Uterus (tissue), 4 donors: Measurements from ENCODE around the gene ARHGEF40. TPM values are rescaled to one million over a fixed set of nuclear protein-coding genes. Genes with fewer than 3 reads are reported as not detected.

Experiments used
- DNase-seq, 2 donors: peaks; one replicate each; pipeline ENCODE4 v3.0.0-alpha.2; 2019 to 2020
- H3K27ac ChIP-seq, 2 donors: fragments of 200-600 bp; sonication (generic); 1 replicate in 1 of 2; 2 replicates in 1 of 2; pipeline ENCODE4 v1.5.1; 2016 to 2018
- H3K27me3 ChIP-seq, 2 donors: fragments of 200-600 bp; sonication (generic); one replicate each; pipeline ENCODE4 v1.5.1; 2018 to 2019; ENCODE audit warnings: control low read depth in 1 of 2
- H3K36me3 ChIP-seq, 2 donors: fragments of 200-600 bp; sonication (generic); one replicate each; pipeline ENCODE4 v1.5.1; 2019; ENCODE audit warnings: control low read depth in 1 of 2
- H3K4me1 ChIP-seq, 2 donors: fragments of 200-600 bp; sonication (generic); one replicate each; pipeline ENCODE4 v1.5.1; 2018 to 2019; ENCODE audit warnings: control low read depth in 1 of 2
- H3K4me3 ChIP-seq, 2 donors: fragments of 200-600 bp; sonication (generic); 1 replicate in 1 of 2; 2 replicates in 1 of 2; pipeline ENCODE4 v1.5.1; 2018 to 2019; ENCODE audit warnings: mild to moderate bottlenecking in 1 of 2
- H3K9me3 ChIP-seq, 2 donors: fragments of 200-600 bp; sonication (generic); one replicate each; pipeline ENCODE4 v1.5.1; 2019; ENCODE audit warnings: control low read depth in 1 of 2
- CTCF ChIP-seq, 4 experiments: fragments of 200-600 bp in 2 of 4; fragments of 450-650 bp in 2 of 4; sonication (generic) in 2 of 4; IDR thresholded peaks; one replicate each; pipeline ENCODE4 v1.5.1; 2016 to 2019; ENCODE audit warnings: antibody characterized with exemption in 4 of 4, mild to moderate bottlenecking in 2 of 4, moderate library complexity in 1 of 4
- POLR2A ChIP-seq, 2 donors: fragments of 450-650 bp; IDR thresholded peaks; one replicate each; pipeline ENCODE4 v1.6.1; 2016; ENCODE audit warnings: antibody characterized with exemption in 2 of 2, mild to moderate bottlenecking in 1 of 2, moderate library complexity in 1 of 2
- intact Hi-C: fragments of 100-400 bp; cut with DNase I; formaldehyde crosslinking; loops from one replicate; pipeline ENCODE4 v1.15.1; 2023; ENCODE audit warnings: low total_unique reads
- total RNA-seq, 4 donors: library from RNA; depleted of rRNA in 3 of 4; stranded (reverse); fragments of >200 nt in 3 of 4; gene quantifications; one replicate each; pipeline versions ENCODE4 v1.1.0 to v1.2.4, GENCODE V29; 2014 to 2023
- donor health status: DM: yes; HTN: yes; CAD: no.

ARHGEF40 gene
- total RNA-seq, 4 donors from 2014 or later: 25.3 to 103 (median 66.9) TPM

DNA sequence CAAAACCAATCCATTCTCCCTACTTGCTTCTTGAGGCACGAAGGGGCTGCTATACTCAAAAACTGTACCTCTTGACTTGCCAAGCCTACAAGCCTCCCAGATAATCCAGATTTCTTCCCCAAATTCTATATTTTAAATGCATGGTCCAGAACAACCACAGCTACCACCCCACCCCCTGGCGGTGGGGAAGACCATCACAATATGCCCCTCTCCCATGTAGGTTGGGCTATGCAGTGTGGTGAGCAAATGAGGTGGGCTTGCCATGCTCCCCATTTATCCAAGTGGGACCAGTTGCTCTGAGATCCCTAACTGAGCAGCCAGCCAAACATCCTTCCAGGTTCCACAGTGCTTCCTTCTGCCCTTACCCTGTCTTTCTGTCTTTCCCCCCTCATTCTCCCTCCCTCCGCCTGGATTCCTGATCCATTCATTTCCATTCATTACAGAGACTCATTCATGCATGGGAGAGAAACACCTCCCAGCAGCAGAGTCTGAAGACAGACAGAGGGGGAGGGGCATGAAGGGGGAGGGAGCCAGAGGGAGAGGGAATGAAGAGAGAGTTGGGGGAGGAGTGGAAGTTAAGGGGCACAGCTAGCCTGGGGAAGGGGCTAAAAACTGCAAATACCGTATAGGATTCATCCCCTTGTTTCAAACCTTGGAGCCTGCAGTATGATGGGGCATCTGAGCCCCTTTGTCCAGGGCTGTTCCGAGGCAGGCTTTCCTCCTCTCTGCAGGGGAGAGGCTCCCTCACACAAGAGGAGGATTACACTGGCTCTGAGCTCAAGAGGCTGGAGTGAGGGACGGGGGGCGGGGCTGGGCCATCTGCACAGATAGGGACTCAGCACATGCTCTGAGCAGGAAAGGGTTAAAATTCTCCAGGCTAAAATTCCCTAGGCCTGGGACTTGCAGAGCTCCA, 23.9 kb downstream of the ARHGEF40 start:
- DNase-seq: peak in 1 of 2 donors; percentile 18
- H3K4me1 ChIP-seq: peaks cover 0 to 8% of the 10 kb centered on the region in 2 donors
- H3K9me3 ChIP-seq: no peaks in the 10 kb centered on the region
- no peak overlapping the region for H3K4me3 ChIP-seq
- no peaks in the 10 kb centered on the region for H3K36me3 ChIP-seq
- H3K27me3 ChIP-seq: no peaks in the 10 kb centered on the region
- intact Hi-C loops: no loop called here
- H3K27ac ChIP-seq: no peak overlapping the region
- TF ChIP-seq POLR2A (IDR thresholded peaks at IDR 0.05) (no peak), CTCF (IDR thresholded peaks at IDR 0.05) (no peak)

DNA sequence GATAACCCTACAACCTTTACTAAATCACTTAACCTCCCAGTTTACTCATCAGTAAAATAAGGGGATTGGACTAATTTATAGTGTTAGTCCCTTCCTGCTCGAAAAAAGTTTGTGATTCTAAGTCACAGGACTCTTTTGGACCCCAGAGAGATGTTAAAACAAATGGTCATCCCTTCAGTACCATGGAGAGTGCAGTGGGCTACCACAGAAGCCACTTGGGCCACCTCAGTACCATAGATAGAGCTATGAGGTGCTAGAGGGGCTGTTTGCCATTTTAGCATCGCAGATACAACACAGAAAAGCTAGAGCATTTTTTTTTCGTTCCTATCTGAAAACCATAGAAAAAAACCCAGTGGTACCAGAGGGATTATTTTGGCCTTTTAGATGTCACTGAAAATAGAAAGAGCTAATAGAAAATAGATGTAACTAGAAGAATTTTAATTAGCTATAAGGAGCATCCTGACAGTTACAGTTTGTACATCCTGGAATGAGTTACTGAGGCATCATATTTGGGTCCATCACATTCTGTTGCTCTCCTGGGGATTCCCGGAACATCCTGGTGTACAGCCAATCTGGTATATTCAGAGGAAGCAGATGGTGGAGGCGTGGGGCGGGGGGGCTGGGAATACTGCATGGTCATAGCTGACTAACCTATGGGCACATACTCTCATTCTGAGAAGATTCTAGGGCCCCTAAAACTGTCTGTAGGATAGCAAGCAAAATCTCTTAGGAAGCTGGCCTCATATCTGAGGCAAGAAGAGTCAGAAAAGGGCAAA, 25.5 kb downstream of the ARHGEF40 start:
- Histone ChIP-seq H3K36me3 (no peaks in the 10 kb centered on the region), H3K4me3 (no peak overlapping the region), H3K27me3 (no peaks in the 10 kb centered on the region), H3K4me1 (peaks cover 6 to 8% of the 10 kb centered on the region in 2 donors), H3K9me3 (no peaks in the 10 kb centered on the region), H3K27ac (peak overlapping the region; percentile 97)
- TF ChIP-seq POLR2A (IDR thresholded peaks at IDR 0.05): no peak
- no peak for TF ChIP-seq CTCF (IDR thresholded peaks at IDR 0.05)
- intact Hi-C loops: no loop called here
- no peak for DNase-seq

GRCh38 chr14:21096438-21096837, 26.3 kb downstream of the ARHGEF40 start:
- TF ChIP-seq CTCF (IDR thresholded peaks at IDR 0.05) (no peak), POLR2A (IDR thresholded peaks at IDR 0.05) (no peak)
- H3K4me3 ChIP-seq: no peak overlapping the region
- peak overlapping the region; percentile 97 for H3K27ac ChIP-seq
- no peaks in the 10 kb centered on the region for H3K36me3 ChIP-seq
- intact Hi-C loops: no loop called here
- peaks cover 6 to 8% of the 10 kb centered on the region in 2 donors for H3K4me1 ChIP-seq
- H3K9me3 ChIP-seq: no peaks in the 10 kb centered on the region
- H3K27me3 ChIP-seq: no peaks in the 10 kb centered on the region
- no peak for DNase-seq

GRCh38 chr14:21096978-21097635, 27.0 kb downstream of the ARHGEF40 start:
- Histone ChIP-seq H3K4me1 (peaks cover 6 to 8% of the 10 kb centered on the region in 2 donors), H3K27ac (peak overlapping the region; percentile 97)
- intact Hi-C loops: no loop called here

More at GRCh38 chr14:21096978-21097635, 27.0 kb downstream of the ARHGEF40 start:
- TF ChIP-seq CTCF (IDR thresholded peaks at IDR 0.05): no peak
- TF ChIP-seq POLR2A (IDR thresholded peaks at IDR 0.05): no peak
- no peaks in the 10 kb centered on the region for H3K9me3 ChIP-seq
- no peak for DNase-seq
- H3K36me3 ChIP-seq: no peaks in the 10 kb centered on the region
- H3K4me3 ChIP-seq: peak overlapping the region; percentile 39 to 54
- no peaks in the 10 kb centered on the region for H3K27me3 ChIP-seq
